ENCODE data around the gene CRACR2B. TPM values are rescaled to one million over a fixed set of nuclear protein-coding genes. Genes with fewer than 3 reads are reported as not detected.

The CRACR2B gene
- total and polyA plus RNA-seq, 2 of the 8 experiments (the other 6 are each of a cell fraction or from before 2014, with no cell fraction given): 18.2 to 26.4 TPM

GRCh38 chr11:838441-839279, 10.9 kb downstream of the CRACR2B start (continued):
- no peak for TF ChIP-seq CEBPB (IDR thresholded peaks at IDR 0.05; ENCODE audit: low read depth, low read length)
- no peak for TF ChIP-seq CBX8 (IDR thresholded peaks at IDR 0.05; ENCODE audit: borderline replicate concordance, low read depth, low read length)
- TF ChIP-seq FOSL1 (IDR thresholded peaks at IDR 0.05; ENCODE audit: insufficient read depth, low read depth, low read length): no peak
- TF ChIP-seq USF2 (IDR thresholded peaks at IDR 0.05; ENCODE audit: low read length): no peak
- no peak for TF ChIP-seq ZNF274 (IDR thresholded peaks at IDR 0.05; ENCODE audit: borderline replicate concordance, extremely low read depth, low read length)
- no peak for TF ChIP-seq RXRA (IDR thresholded peaks at IDR 0.05; ENCODE audit: insufficient read depth, low read depth, low read length)
- no peak for TF ChIP-seq KDM4A (IDR thresholded peaks at IDR 0.05; ENCODE audit: low read depth, low read length, severe bottlenecking)
- no peak for TF ChIP-seq SUZ12 (IDR thresholded peaks at IDR 0.05; ENCODE audit: low read length)
- peak in 1 of 2 experiments; percentile 25; a peak in 1 of 4 replicates for TF ChIP-seq RAD21 (IDR thresholded peaks at IDR 0.05 in 1 of 2, conservative IDR thresholded peaks at IDR 0.05 in 1 of 2; ENCODE audit: low read depth in 2 of 2, low read length in 2 of 2)
- TF ChIP-seq SP2 (IDR thresholded peaks at IDR 0.05; ENCODE audit: low read length): no peak
- no peak for TF ChIP-seq SIRT6 (IDR thresholded peaks at IDR 0.05; ENCODE audit: low read length)
- peak; percentile 67 for TF ChIP-seq MAX (IDR thresholded peaks at IDR 0.05)
- TF ChIP-seq SAP30 (IDR thresholded peaks at IDR 0.05; ENCODE audit: insufficient read depth, insufficient replicate concordance, low read length): no peak
- TF ChIP-seq SP4 (IDR thresholded peaks at IDR 0.05; ENCODE audit: low read length): no peak
- no peak for TF ChIP-seq NRF1 (IDR thresholded peaks at IDR 0.05; ENCODE audit: low read depth, low read length)
- peak; percentile 70 for TF ChIP-seq E2F6 (IDR thresholded peaks at IDR 0.05)

Measured in H1 (cell line).